ENCODE measurements around the gene LRRC4C.

Gene LRRC4C

GRCh38 chr11:41459465-41460401, at the start of gene LRRC4C:
Gene LRRC4C, minus strand, starts transcription at chr11:41459652.
- DNase-seq, result peak in 18 of 51 donors; percentile 1 to 69 (median 14)

- DNase-seq, result no peak
These were observed 48.7 kb upstream of the LRRC4C start for GRCh38 chr11:41508121-41508520.

- DNase-seq, result no peak
These were observed 40.0 kb upstream of the LRRC4C start for GRCh38 chr11:41499429-41499828.

GRCh38 chr11:41498726-41499125, 39.3 kb upstream of the LRRC4C start:
- no peak for DNase-seq

GRCh38 chr11:41497974-41498373, 38.5 kb upstream of the LRRC4C start:
- peak in 1 of 51 donors; percentile 1 for DNase-seq

GRCh38 chr11:41494716-41495115, 35.3 kb upstream of the LRRC4C start:
- DNase-seq, result no peak

GRCh38 chr11:41486424-41486823, 27.0 kb upstream of the LRRC4C start:
- DNase-seq, result no peak

GRCh38 chr11:41483956-41484355, 24.5 kb upstream of the LRRC4C start:
- no peak for DNase-seq

GRCh38 chr11:41479179-41479578, 19.7 kb upstream of the LRRC4C start:
- no peak for DNase-seq

GRCh38 chr11:41461057-41461681, 1.7 kb upstream of the LRRC4C start:
- no peak for DNase-seq

GRCh38 chr11:41458641-41459040, 811 bp downstream of the LRRC4C start:
- DNase-seq, result peak in 2 of 51 donors; percentile 21 to 58

- DNase-seq, result no peak
These were observed 1.3 kb downstream of the LRRC4C start for GRCh38 chr11:41458154-41458553.

- DNase-seq, result no peak
These were observed 2.0 kb downstream of the LRRC4C start for GRCh38 chr11:41457216-41458014.

- DNase-seq, result no peak
These were observed 3.2 kb downstream of the LRRC4C start for GRCh38 chr11:41456269-41456668.

- no peak for DNase-seq
These were observed 8.4 kb downstream of the LRRC4C start for GRCh38 chr11:41451011-41451410.

- no peak for DNase-seq
These were observed 9.9 kb downstream of the LRRC4C start for GRCh38 chr11:41449483-41450050.

- DNase-seq, result no peak
These were observed 12.9 kb downstream of the LRRC4C start for GRCh38 chr11:41446566-41446965.

- no peak for DNase-seq
These were observed 13.3 kb downstream of the LRRC4C start for GRCh38 chr11:41446107-41446506.

GRCh38 chr11:41437006-41437490, 22.4 kb downstream of the LRRC4C start:
- no peak for DNase-seq

- DNase-seq, result no peak
These were observed 23.9 kb downstream of the LRRC4C start for GRCh38 chr11:41435531-41435930.

GRCh38 chr11:41431784-41432183, 27.7 kb downstream of the LRRC4C start:
- no peak for DNase-seq

Measured in hypothalamus (tissue), 51 donors.